Measurements from ENCODE around the gene TFPT. TPM values are rescaled to one million over a fixed set of nuclear protein-coding genes. Genes with fewer than 3 reads are reported as not detected.

TFPT gene
- total RNA-seq, 2 experiments from 2014 or later: 10.1 to 11.2 TPM

- peak overlapping the region; percentile 79 for H3K27ac Mint-ChIP-seq
- Histone ChIP-seq H3K36me3 (ENCODE audit: insufficient read depth, low read length) (peaks cover 42% of the 10 kb centered on the region), H3K27me3 (ENCODE audit: control insufficient read depth in 1 of 2, insufficient read depth in 2 of 2, low read length in 2 of 2) (no peaks in the 10 kb centered on the region), H3K9me3 (ENCODE audit: control insufficient read depth in 1 of 2, insufficient read depth in 1 of 2, low read length in 2 of 2) (peaks cover 0 to 2% of the 10 kb centered on the region in 2 experiments), H3K4me1 (ENCODE audit: insufficient read depth, low read length) (peaks cover 44% of the 10 kb centered on the region), H3K27ac (ENCODE audit: low read depth in 1 of 2, low read length in 2 of 2) (peak overlapping the region; percentile 52 to 92), H3K4me3 (ENCODE audit: low read length) (peak overlapping the region; percentile 69)
- intact Hi-C loops (cut with DNase I, micrococcal nuclease): loop anchor here in 1 of 2 experiments (1.0 to 5.0 kb wide), 2 partner anchors 19 to 36 kb away; partner anchors contain the start of genes NDUFA3 and OSCAR
- POLR2A ChIA-PET: interaction anchor here (0.8 to 6.0 kb wide), 6 partner anchors 9 to 1516 kb away, joined by 3 to 151 read pairs (median 67); partner anchors contain the start of genes LENG1, MBOAT7, PRPF31 and TFPT
- H3K27me3 Mint-ChIP-seq: no peaks in the 10 kb centered on the region
- no peak for ATAC-seq (ENCODE audit: poor library complexity)
- no peak for TF ChIP-seq CTCF (IDR thresholded peaks at IDR 0.05)
- peak in 2 of 14 experiments; percentile 16 to 32 for DNase-seq
- peaks cover 48% of the 10 kb centered on the region for H3K4me1 Mint-ChIP-seq (ENCODE audit: low read depth)
- H3K9me3 Mint-ChIP-seq: no peaks in the 10 kb centered on the region
- CTCF ChIA-PET: interaction anchor here (3.0 kb wide), 1 partner anchor 21 kb away, joined by 15 read pairs; the partner anchor contains the start of gene LENG1
- peak overlapping the region; percentile 92 for H3K4me3 Mint-ChIP-seq
- H3K36me3 Mint-ChIP-seq (ENCODE audit: low read depth): peaks cover 38% of the 10 kb centered on the region
Measured at GRCh38 chr19:54138489-54139256, 23.2 kb upstream of the TFPT start.

- Mint-ChIP-seq H3K4me1 (ENCODE audit: low read depth) (peaks cover 48% of the 10 kb centered on the region), H3K27me3 (no peaks in the 10 kb centered on the region), H3K36me3 (ENCODE audit: low read depth) (peaks cover 30% of the 10 kb centered on the region), H3K4me3 (peak within 1 kb of the TSS; percentile 92), H3K27ac (peak within 1 kb of the TSS; percentile 79), H3K9me3 (no peaks in the 10 kb centered on the region)
- no peak for TF ChIP-seq CTCF (IDR thresholded peaks at IDR 0.05)
- ATAC-seq (ENCODE audit: poor library complexity) (no peak), DNase-seq (peak in 7 of 14 experiments; percentile 25 to 71 (median 39))
- Histone ChIP-seq H3K36me3 (ENCODE audit: insufficient read depth, low read length) (peaks cover 34% of the 10 kb centered on the region), H3K4me3 (ENCODE audit: low read length) (peak within 1 kb of the TSS; percentile 69), H3K27me3 (ENCODE audit: control insufficient read depth in 1 of 2, insufficient read depth in 2 of 2, low read length in 2 of 2) (no peaks in the 10 kb centered on the region), H3K4me1 (ENCODE audit: insufficient read depth, low read length) (peaks cover 48% of the 10 kb centered on the region), H3K9me3 (ENCODE audit: control insufficient read depth in 1 of 2, insufficient read depth in 1 of 2, low read length in 2 of 2) (peaks cover 0 to 7% of the 10 kb centered on the region in 2 experiments), H3K27ac (ENCODE audit: low read depth in 1 of 2, low read length in 2 of 2) (peak within 1 kb of the TSS; percentile 82 to 92)
- CTCF ChIA-PET: interaction anchor here (1.0 to 3.0 kb wide), 4 partner anchors 21 to 52 kb away, joined by 4 to 15 read pairs (median 5); partner anchors contain the start of genes LENG1, MBOAT7, PRPF31 and TFPT
- intact Hi-C loops (cut with DNase I, micrococcal nuclease): loop anchor here (1.0 to 5.0 kb wide), 4 partner anchors 21 to 52 kb away; partner anchors contain the start of genes LENG1 (in 1 of the 2), NDUFA3 (in 1 of the 2), OSCAR (in 1 of the 2) and PRPF31 (in 1 of the 2)
- POLR2A ChIA-PET: interaction anchor here (1.0 to 6.0 kb wide), 28 partner anchors 10 to 1983 kb away, joined by 3 to 151 read pairs (median 6); partner anchors contain the start of genes HSPBP1, LENG1, LENG8 and LENG9
Measured at GRCh38 chr19:54137699-54138488, 22.4 kb upstream of the TFPT start, which contains the start of gene CNOT3. Gene CNOT3, plus strand, starts transcription at chr19:54137762. Its CDS starts 5,217 bp downstream, at chr19:54142979.

Measured in CD4-positive, alpha-beta T cell (primary cell).